CD4-positive, alpha-beta T cell (primary cell): ENCODE data around the gene LMO7. TPM values are rescaled to one million over a fixed set of nuclear protein-coding genes. Genes with fewer than 3 reads are reported as not detected.

Source experiments
- ATAC-seq: fragments of 200-7000 bp; cut with Tn5 transposase; one replicate; pipeline ENCODE4 v1.10.0; 2022; ENCODE audit warnings: mild to moderate bottlenecking; ENCODE audit not compliant: poor library complexity
- CTCF ChIA-PET: fragments of 350-600 bp; sonication (Branson Sonifier 250); formaldehyde crosslinking; loops from one replicate; lab custom pipeline; 2021; ENCODE audit warnings: antibody characterized with exemption, inconsistent platforms; lab: Charles Lee
- POLR2A ChIA-PET: fragments of 350-600 bp; sonication (Branson Sonifier 250); formaldehyde crosslinking; loops from one replicate; lab custom pipeline; 2021; ENCODE audit warnings: antibody characterized with exemption, inconsistent platforms; lab: Charles Lee
- DNase-seq, 14 experiments: peaks; one replicate each; pipeline ENCODE4 v3.0.0-alpha.2; 2013 to 2020; ENCODE audit warnings: mixed read lengths in 2 of 14
- H3K27ac ChIP-seq, 2 donors: one replicate each; pipeline versions ENCODE4 v1.5.1 to v1.7.0; 2013; ENCODE audit warnings: low read length in 2 of 2, low read depth in 1 of 2, mild to moderate bottlenecking in 1 of 2
- H3K27me3 ChIP-seq, 2 experiments: 1 replicate in 1 of 2; 2 replicates in 1 of 2; pipeline versions ENCODE4 v1.6.1 to v1.7.0; 2013; ENCODE audit warnings: low read length in 2 of 2, control low read depth in 1 of 2, mild to moderate bottlenecking in 1 of 2, moderate library complexity in 1 of 2; ENCODE audit not compliant: insufficient read depth in 2 of 2, control insufficient read depth in 1 of 2
- H3K36me3 ChIP-seq: one replicate; pipeline ENCODE4 v1.6.1; 2013; ENCODE audit warnings: low read length, control low read depth; ENCODE audit not compliant: insufficient read depth
- H3K4me1 ChIP-seq: one replicate; pipeline ENCODE4 v1.6.1; 2013; ENCODE audit warnings: low read length, control low read depth; ENCODE audit not compliant: insufficient read depth
- H3K4me3 ChIP-seq: one replicate; pipeline ENCODE4 v1.5.1; 2013; ENCODE audit warnings: mild to moderate bottlenecking, low read length, moderate library complexity
- H3K9me3 ChIP-seq, 2 experiments: 1 replicate in 1 of 2; 2 replicates in 1 of 2; pipeline versions ENCODE4 v1.6.1 to v1.7.0; 2013; ENCODE audit warnings: low read length in 2 of 2, mild to moderate bottlenecking in 2 of 2, control low read depth in 1 of 2, moderate library complexity in 1 of 2; ENCODE audit not compliant: control insufficient read depth in 1 of 2, insufficient read depth in 1 of 2
- H3K27ac Mint-ChIP-seq: one replicate; pipeline ENCODE4 v1.8.0; 2020; ENCODE audit warnings: mixed read lengths
- H3K27me3 Mint-ChIP-seq: one replicate; pipeline ENCODE4 v1.8.0; 2021; ENCODE audit warnings: mixed read lengths
- H3K36me3 Mint-ChIP-seq: one replicate; pipeline ENCODE4 v1.8.0; 2021; ENCODE audit warnings: low read depth, mixed read lengths
- H3K4me1 Mint-ChIP-seq: one replicate; pipeline ENCODE4 v1.8.0; 2021; ENCODE audit warnings: low read depth, mixed read lengths
- H3K4me3 Mint-ChIP-seq: one replicate; pipeline ENCODE4 v1.8.0; 2020; ENCODE audit warnings: mild to moderate bottlenecking, mixed read lengths
- H3K9me3 Mint-ChIP-seq: one replicate; pipeline ENCODE4 v1.8.0; 2020; ENCODE audit warnings: mixed read lengths
- intact Hi-C, 2 experiments: fragments of 100-400 bp; cut with DNase I in 1 of 2; cut with micrococcal nuclease in 1 of 2; formaldehyde crosslinking; loops; one replicate each; pipeline versions ENCODE4 v1.15.1 to v1.9.0; 2023 to 2025; cut with DNase I, micrococcal nuclease
- total RNA-seq, 174 experiments: library from RNA in 2 of 174; stranded (reverse) in 2 of 174; gene quantifications; one replicate each; pipeline ENCODE4 v1.2.3 and lab custom pipeline; 2021 to 2026
- TF ChIP-seq, protein P1 (sequence below): fragments of 200-600 bp; IDR thresholded peaks from one replicate; pipeline ENCODE4 v1.8.0; 2022; ENCODE audit warnings: antibody characterized with exemption, mild to moderate bottlenecking

Gene LMO7
- total RNA-seq, 2 experiments from 2014 or later: 35.2 to 36.3 TPM

DNA sequence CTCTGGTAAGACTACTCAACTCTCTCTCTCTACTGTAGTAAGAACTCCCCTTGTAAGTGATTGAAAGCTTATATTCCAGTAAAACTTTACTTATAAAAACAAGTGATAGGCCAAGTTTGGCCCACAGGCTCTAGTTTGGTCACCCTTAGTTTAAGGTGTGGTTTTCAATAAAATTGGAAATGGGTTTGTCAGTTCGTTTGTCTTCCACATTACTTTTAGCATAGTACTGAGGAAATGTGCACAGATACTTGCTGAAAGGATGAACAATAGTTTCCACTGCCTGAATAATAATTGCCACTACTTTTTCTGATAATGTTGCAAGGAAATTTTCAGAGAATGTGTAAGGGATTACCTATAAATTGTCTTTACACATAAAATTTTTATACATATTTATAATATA, 54.5 kb downstream of the LMO7 start:
- CTCF ChIA-PET: no interaction called here
- TF ChIP-seq, protein P1, sequence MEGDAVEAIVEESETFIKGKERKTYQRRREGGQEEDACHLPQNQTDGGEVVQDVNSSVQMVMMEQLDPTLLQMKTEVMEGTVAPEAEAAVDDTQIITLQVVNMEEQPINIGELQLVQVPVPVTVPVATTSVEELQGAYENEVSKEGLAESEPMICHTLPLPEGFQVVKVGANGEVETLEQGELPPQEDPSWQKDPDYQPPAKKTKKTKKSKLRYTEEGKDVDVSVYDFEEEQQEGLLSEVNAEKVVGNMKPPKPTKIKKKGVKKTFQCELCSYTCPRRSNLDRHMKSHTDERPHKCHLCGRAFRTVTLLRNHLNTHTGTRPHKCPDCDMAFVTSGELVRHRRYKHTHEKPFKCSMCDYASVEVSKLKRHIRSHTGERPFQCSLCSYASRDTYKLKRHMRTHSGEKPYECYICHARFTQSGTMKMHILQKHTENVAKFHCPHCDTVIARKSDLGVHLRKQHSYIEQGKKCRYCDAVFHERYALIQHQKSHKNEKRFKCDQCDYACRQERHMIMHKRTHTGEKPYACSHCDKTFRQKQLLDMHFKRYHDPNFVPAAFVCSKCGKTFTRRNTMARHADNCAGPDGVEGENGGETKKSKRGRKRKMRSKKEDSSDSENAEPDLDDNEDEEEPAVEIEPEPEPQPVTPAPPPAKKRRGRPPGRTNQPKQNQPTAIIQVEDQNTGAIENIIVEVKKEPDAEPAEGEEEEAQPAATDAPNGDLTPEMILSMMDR: no peak
- no peaks in the 10 kb centered on the region for H3K4me1 ChIP-seq
- H3K27ac ChIP-seq: no peak overlapping the region
- Mint-ChIP-seq H3K27ac (no peak overlapping the region), H3K36me3 (no peaks in the 10 kb centered on the region), H3K4me1 (no peaks in the 10 kb centered on the region), H3K27me3 (no peaks in the 10 kb centered on the region), H3K9me3 (no peaks in the 10 kb centered on the region), H3K4me3 (no peak overlapping the region)
- intact Hi-C loops: no loop called here
- POLR2A ChIA-PET: no interaction called here
- H3K27me3 ChIP-seq: no peaks in the 10 kb centered on the region
- ATAC-seq (no peak), DNase-seq (no peak)
- H3K9me3 ChIP-seq: no peaks in the 10 kb centered on the region
- no peaks in the 10 kb centered on the region for H3K36me3 ChIP-seq
- no peak overlapping the region for H3K4me3 ChIP-seq

DNA sequence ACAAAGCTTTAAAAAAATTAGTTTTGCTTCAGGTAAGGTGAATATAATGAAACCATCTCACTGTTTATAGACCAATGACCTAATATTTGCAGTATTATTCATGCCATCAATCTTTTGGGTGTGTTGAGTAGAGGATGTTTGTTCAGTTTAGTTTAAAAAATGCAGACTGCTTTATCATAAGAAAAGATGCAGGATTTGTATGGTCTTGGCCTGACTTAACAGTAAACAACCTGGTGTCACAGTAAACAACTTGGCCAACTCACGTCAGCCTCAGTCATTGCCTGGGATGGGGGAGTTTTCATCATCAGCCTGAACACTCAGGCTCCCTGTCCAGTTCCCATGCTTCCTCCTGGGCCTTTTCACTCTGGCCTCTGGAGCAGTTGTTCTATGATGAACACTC, 55.1 kb downstream of the LMO7 start:
- ChIA-PET POLR2A (no interaction called here), CTCF (no interaction called here)
- Mint-ChIP-seq H3K4me1 (no peaks in the 10 kb centered on the region), H3K27me3 (no peaks in the 10 kb centered on the region), H3K36me3 (no peaks in the 10 kb centered on the region), H3K9me3 (no peaks in the 10 kb centered on the region), H3K4me3 (no peak overlapping the region), H3K27ac (no peak overlapping the region)
- intact Hi-C loops: no loop called here
- DNase-seq (no peak), ATAC-seq (no peak)
- no peaks in the 10 kb centered on the region for H3K27me3 ChIP-seq
- no peak overlapping the region for H3K4me3 ChIP-seq
- TF ChIP-seq, protein P1: no peak
- no peak overlapping the region for H3K27ac ChIP-seq
- H3K9me3 ChIP-seq: no peaks in the 10 kb centered on the region
- no peaks in the 10 kb centered on the region for H3K36me3 ChIP-seq
- H3K4me1 ChIP-seq: no peaks in the 10 kb centered on the region

DNA sequence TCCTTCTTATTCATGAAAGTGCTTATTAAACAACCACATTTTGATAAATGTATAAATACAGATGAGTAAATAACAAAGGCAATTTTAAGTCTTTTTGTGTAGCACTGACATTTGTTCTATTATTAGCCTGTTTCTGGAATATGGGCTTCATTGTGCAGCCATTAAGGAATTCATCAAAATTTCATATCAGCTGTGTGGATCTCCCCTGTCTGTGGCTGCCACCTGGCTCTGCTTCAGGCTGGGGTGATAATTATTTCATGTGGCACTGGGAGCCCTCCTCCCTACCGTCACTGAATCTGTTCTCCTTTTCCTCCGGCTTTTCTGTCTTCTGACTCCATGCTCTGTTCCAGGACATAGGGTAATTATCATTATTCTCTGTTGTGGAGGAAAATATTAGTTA, 57.1 kb downstream of the LMO7 start:
- POLR2A ChIA-PET: no interaction called here
- ATAC-seq: no peak
- Mint-ChIP-seq H3K4me3 (no peak overlapping the region), H3K27me3 (no peaks in the 10 kb centered on the region), H3K27ac (no peak overlapping the region), H3K36me3 (no peaks in the 10 kb centered on the region), H3K9me3 (no peaks in the 10 kb centered on the region), H3K4me1 (no peaks in the 10 kb centered on the region)
- Histone ChIP-seq H3K4me1 (no peaks in the 10 kb centered on the region), H3K36me3 (no peaks in the 10 kb centered on the region), H3K4me3 (no peak overlapping the region), H3K9me3 (no peaks in the 10 kb centered on the region), H3K27me3 (no peaks in the 10 kb centered on the region), H3K27ac (no peak overlapping the region)
- intact Hi-C loops: no loop called here
- DNase-seq: no peak
- CTCF ChIA-PET: no interaction called here
- TF ChIP-seq, protein P1: no peak
